Esophagus (tissue), 2 donors: Measurements from ENCODE around the gene BMI1. TPM values are rescaled to one million over a fixed set of nuclear protein-coding genes. Genes with fewer than 3 reads are reported as not detected.

ENCODE experiments used
- H3K27ac ChIP-seq, 2 donors: one replicate each; pipeline ENCODE4 v1.5.1; 2013; ENCODE audit warnings: low read depth in 2 of 2, mild to moderate bottlenecking in 2 of 2, inconsistent platforms in 1 of 2, low read length in 1 of 2, moderate library complexity in 1 of 2
- H3K27me3 ChIP-seq, 2 donors: one replicate each; pipeline ENCODE4 v1.6.1; 2013; ENCODE audit warnings: low read length in 2 of 2, control low read depth in 1 of 2, mild to moderate bottlenecking in 1 of 2; ENCODE audit not compliant: insufficient read depth in 2 of 2, control insufficient read depth in 1 of 2
- H3K36me3 ChIP-seq, 2 donors: one replicate each; pipeline ENCODE4 v1.6.1; 2013; ENCODE audit warnings: low read length in 1 of 2; ENCODE audit not compliant: control insufficient read depth in 2 of 2, insufficient read depth in 2 of 2
- H3K4me1 ChIP-seq, 2 donors: one replicate each; pipeline ENCODE4 v1.6.1; 2013; ENCODE audit warnings: low read length in 1 of 2; ENCODE audit not compliant: control insufficient read depth in 2 of 2, insufficient read depth in 2 of 2
- H3K4me3 ChIP-seq, 2 donors: one replicate each; pipeline ENCODE4 v1.5.1; 2013; ENCODE audit warnings: low read length in 2 of 2, mild to moderate bottlenecking in 2 of 2, low read depth in 1 of 2, moderate library complexity in 1 of 2
- H3K9me3 ChIP-seq, 2 donors: one replicate each; pipeline ENCODE4 v1.6.1; 2013; ENCODE audit warnings: mild to moderate bottlenecking in 2 of 2, low read depth in 1 of 2, low read length in 1 of 2, moderate library complexity in 1 of 2; ENCODE audit not compliant: control insufficient read depth in 2 of 2, insufficient read depth in 1 of 2
- WGBS, 2 donors: extraction: QIAGEN DNeasy Blood & Tissue Kit; methylation state at CpG; one replicate each; pipeline ENCODE4 v1.1.7; 2013; 5-methylcytosine and 5-hydroxymethylcytosine counted together
- polyA plus RNA-seq, 2 donors: library from polyadenylated mRNA; stranded (reverse); fragments of 200-250 nt; gene quantifications; one replicate each; pipeline ENCODE4 v1.2.3, GENCODE V29; 2013
- donor health status: healthy with polysubstance abuse.
- donor health status: Bipolar disorder and iron deficiency.

Gene BMI1
- polyA plus RNA-seq, 2 donors, result 9.8 to 11.3 TPM

DNA sequence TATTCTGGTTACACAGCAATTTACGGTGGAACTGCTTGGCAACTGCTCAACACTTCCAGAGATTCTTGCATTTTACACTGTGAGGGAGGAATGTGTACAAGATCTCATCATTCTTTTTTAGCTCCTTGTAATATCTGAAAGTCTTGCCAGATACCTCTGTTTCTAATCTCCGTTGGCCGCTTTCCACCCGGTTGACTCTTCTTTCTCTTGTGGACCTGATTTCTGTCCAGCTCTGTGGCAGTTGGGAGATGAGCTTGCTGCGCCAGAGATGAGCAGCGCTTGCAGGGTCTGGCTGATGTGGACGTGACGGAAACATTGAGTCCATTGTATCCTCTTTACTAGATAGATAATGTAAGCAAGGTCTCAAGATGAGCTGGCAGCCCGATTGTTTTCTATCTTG lies 52.0 kb downstream of the BMI1 start:
- no peaks in the 10 kb centered on the region for H3K9me3 ChIP-seq
- H3K27ac ChIP-seq, result no peak overlapping the region
- peaks cover 0 to 2% of the 10 kb centered on the region in 2 donors for H3K27me3 ChIP-seq
- 74 to 77% methylated on average over 9 of the region's 9 CpGs for WGBS, 2 donors
- no peak overlapping the region for H3K4me3 ChIP-seq
- no peaks in the 10 kb centered on the region for H3K4me1 ChIP-seq
- H3K36me3 ChIP-seq, result no peaks in the 10 kb centered on the region

DNA sequence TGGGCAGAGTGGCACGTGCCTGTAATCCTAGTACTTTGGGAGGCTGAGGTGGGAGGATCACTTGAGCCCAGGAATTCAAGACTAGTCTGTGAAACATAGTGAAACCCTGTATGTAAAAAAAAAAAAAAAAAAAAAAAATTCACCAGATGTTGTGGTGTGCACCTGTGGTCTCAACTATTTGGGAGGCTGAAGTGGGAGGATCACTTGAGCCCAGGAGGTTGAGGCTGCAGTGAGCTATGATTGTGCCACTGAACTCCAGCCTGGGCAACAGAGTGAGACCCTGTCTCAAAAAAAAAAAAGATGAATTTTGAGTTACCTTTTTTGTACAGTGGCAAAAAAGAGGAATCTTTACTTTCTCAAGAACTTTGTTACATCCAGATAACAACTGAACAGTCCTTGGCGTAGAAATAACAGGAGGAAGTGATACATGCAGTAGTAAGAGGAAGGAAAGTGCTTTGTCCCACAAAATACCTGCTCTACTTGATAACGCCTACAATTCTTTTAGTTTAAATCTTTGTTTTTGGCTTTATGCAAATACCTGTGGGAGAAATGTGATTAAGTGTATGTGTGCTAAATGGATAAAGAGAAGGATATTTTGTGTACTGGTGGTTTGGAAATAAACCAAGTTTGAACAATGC lies 53.7 kb downstream of the BMI1 start:
- WGBS, 2 donors, result 72 to 76% methylated on average over 3 of the region's 3 CpGs
- no peak overlapping the region for H3K4me3 ChIP-seq
- H3K27me3 ChIP-seq, result peaks cover 0 to 2% of the 10 kb centered on the region in 2 donors
- H3K36me3 ChIP-seq, result no peaks in the 10 kb centered on the region
- H3K4me1 ChIP-seq, result no peaks in the 10 kb centered on the region
- H3K27ac ChIP-seq, result no peak overlapping the region
- no peaks in the 10 kb centered on the region for H3K9me3 ChIP-seq

GRCh38 chr10:22379059-22379458 lies 58.2 kb downstream of the BMI1 start:
- H3K4me3 ChIP-seq, result no peak overlapping the region
- no peaks in the 10 kb centered on the region for H3K9me3 ChIP-seq
- no peak overlapping the region for H3K27ac ChIP-seq
- no peaks in the 10 kb centered on the region for H3K4me1 ChIP-seq
- H3K27me3 ChIP-seq, result no peaks in the 10 kb centered on the region
- 73 to 79% methylated on average over 3 of the region's 3 CpGs for WGBS, 2 donors
- no peaks in the 10 kb centered on the region for H3K36me3 ChIP-seq

Other genes starting within 250 kb of the BMI1 start
- not detected for gene EBLN1, start 103.1 kb upstream of the BMI1 start, polyA plus RNA-seq
- gene COMMD3, start 4.7 kb upstream of the BMI1 start, polyA plus RNA-seq, result 10 to 100 TPM; 34.7 to 36.7 TPM
- gene SPAG6, start 24.4 kb downstream of the BMI1 start, polyA plus RNA-seq, result not detected